Dermis blood vessel endothelial cell (primary cell): ENCODE measurements around the gene METTL3. TPM values are rescaled to one million over a fixed set of nuclear protein-coding genes. Genes with fewer than 3 reads are reported as not detected.

Experiments
- DNase-seq: peaks from one replicate; pipeline ENCODE4 v3.0.0; 2010
- total RNA-seq: library from RNA; depleted of rRNA; stranded (reverse); fragments of >200 nt; gene quantifications from 2 replicates; pipeline ENCODE4 v1.2.3, GENCODE V29; 2014

METTL3 gene
- total RNA-seq, 1 donor from 2014 or later: 112 TPM

DNA sequence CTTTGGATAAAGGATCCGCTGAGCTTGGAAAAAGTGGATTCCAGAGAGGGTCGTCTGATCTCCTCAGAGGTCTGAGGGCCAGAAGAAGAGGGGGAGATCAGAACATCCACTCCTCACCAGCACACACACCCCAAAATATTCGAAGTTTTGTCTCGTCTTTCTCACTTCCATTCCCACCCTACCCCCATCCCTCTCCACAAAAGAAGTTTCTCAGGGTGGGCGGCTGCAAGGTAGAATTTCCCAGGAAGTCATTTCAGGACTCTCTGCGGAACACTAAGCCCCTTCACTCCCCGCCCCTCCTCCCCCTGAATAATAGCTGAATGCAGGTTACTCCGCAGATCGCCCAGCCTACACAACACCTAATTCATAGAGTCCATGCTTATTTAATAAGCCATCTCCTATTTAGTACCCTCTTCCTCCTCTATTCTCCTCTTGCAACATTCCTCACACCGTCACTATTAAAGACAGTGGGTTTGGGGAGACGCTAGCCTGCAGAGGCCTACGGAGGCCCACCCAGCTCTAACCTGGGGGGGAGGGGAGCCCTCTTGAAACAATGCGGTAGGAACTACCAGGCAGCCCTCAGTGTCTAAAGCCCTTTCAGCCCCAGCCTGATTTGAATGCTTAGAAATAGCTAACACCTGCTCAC lies 15.7 kb upstream of the METTL3 start:
- no peak for DNase-seq

DNA sequence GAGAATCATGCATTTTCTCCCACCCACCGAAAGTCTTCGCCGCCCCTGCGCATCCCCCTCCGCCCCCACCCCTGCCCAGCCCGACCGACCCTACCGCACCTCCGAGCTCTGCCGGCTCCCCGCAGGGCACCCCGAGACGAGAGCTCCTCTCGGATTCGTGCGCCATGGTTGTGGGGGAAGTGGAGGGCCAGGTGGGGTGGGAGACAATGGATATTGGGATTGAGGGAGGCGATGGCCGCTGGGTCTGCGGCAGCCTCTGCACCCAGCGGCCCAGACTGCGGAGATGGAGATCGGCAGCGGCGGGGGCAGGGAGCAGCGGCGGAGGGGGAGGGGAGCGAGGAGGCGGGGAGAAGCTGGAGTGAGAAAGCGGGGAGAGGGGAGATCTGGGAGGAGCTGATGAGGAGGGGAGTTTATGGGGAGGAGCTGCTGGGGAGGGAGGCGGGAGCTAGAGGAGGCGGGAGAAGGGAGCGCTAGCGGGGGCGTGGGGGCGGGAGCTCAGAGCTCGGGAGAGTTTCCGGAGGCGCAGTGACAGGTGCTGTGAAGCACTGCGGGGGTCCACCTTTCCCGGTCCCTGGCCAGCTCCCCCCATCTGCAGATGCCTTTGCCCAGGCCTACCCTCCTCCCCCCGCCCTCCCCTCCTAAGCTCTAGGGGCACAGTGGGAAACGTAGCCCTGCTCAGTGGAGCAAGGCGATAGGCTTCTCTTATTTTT lies 15.0 kb upstream of the METTL3 start, which contains the start of gene SALL2:
TSS of gene SALL2 (minus strand) at position 385 of the 710 bp plus-strand sequence. CDS start at position 166, 219 bp downstream.
- peak; percentile 30 for DNase-seq

DNA sequence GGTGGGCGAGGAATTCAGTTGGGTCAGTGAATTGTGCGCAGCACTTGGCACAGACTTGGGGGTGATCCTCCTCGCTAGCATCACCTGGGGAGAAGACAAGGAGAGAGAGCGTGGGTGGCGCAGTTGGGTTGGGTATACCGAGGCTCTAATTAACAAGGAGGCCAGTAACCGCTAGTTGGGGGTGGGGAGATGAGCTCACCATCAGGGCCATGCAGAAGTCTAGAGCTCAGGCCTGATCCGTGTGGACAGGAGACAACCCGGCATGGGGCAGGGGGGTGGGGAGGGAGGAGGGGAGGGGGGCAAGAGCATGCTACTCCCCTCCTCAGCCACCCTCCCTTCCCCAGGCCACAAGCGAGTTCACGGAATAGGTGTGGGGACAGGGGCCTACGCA lies 14.4 kb upstream of the METTL3 start:
- no peak for DNase-seq

DNA sequence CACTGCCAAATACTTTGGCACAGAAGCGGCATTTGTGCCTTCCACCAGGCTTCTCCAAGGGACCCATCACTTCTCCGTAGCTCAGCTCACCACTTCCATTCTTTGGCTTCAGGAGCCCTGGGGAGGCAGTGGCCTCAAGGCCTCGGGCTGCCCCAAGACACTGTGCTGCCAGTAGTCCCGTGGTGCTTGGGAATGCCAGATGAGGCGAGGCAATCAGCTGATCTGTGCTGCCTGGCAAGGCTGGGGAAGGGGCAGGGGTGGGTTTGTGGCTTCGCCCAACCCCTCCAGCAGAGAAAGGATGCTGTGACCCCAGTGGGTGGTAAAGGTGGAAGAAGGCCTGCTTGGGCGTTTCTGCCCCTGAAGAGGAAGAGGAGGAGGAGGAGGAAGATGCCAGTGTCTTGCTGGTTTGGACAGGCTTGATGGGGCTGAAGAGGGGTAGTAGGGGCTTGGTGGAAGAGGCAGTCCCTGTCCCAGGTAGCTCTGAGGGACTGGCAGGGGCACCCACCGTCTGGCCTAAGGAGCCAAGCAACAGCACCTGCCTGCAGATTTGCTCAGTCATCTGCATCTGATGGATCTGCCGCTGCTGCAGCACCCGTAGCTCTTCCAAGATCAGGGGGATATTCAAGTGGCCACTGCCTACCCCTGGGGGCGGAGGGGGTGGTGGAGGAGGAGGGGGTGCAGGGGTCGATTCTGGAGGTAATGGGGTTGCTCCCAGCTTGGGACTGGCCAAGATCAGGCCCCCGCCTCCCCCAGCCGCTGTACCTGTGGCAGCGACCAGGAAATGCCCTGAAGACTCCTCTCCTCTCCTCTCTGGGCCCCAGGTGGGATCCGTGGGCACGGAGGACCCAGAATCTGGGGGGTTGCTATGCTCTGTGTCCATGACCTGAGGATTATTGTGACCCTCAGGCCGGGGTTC lies 13.7 kb upstream of the METTL3 start:
- no peak for DNase-seq

DNA sequence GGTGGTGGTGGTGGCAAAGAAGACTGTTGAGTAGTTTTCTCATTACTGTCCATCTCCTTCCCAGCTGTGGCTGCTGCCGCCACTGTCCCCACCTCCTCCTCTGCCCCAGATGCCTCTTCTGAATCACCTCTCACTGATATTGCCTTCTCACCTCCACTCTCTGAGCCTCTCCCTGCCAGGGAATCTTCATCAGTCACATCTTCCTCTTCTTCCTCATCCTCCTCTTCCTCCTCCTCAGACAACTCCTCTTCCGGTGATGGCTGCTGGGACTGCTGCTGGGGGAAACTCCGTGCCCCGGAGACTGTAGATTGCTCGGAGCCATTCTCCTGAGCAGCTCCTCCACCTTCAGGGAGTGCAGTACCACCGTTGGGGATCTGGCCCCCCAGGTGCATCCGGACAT lies 12.1 kb upstream of the METTL3 start:
- no peak for DNase-seq

DNA sequence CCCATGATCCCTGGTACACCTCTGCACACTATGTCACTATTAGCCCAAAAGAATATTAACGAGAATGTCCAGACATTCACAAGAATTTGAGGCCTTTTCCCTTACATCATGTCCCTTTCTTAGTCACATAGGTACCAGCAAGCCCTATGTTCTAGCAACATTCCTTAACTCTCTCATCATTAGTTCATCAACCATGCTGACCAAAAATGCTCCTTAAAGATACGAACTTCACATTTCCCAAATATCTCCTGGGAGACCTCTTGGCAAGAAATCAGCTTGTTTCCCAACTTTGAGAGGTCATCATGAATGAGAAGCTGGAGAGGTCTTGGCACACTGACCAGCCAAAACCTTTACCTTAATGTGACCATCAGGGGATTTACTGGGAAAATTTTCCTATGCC lies 10.4 kb upstream of the METTL3 start:
- DNase-seq: no peak

DNA sequence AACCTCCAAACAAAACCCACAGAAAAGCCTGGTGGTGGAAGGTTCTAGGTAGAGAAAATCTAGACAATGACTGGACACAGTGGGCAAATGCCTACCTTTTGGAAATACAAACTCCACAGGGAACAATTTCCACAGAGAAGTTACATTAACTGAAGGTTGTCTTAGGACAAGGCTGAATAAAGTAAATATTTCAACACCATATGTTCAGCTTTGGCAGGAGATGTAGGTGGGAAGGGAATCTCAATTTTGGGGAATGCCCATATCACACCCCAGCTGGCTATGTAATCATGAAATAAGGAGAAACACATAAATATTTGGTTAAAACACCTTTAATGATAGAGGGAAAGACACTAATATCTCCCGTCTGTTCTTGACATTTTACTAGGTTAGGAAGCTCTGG lies 9.6 kb upstream of the METTL3 start:
- no peak for DNase-seq

DNA sequence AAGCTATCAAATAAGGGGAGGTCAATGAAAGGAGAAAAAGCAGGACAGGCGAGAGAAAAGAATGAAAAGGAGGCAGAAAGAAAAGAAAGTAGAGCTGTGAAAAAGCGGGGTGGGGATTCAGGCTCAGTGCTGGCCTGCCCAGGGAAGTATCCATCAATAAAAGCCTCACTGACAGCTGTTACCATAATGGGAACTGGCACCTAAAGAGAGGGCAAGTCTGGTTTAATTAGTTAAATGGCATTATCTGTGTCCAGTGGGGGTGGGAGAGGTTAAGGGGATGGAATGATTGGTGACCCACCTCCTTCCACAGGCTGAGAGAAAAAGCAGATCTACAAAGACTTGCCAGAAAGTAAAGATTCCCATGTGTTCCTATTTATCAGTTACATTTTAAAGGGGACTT lies 7.6 kb upstream of the METTL3 start:
- DNase-seq: no peak

DNA sequence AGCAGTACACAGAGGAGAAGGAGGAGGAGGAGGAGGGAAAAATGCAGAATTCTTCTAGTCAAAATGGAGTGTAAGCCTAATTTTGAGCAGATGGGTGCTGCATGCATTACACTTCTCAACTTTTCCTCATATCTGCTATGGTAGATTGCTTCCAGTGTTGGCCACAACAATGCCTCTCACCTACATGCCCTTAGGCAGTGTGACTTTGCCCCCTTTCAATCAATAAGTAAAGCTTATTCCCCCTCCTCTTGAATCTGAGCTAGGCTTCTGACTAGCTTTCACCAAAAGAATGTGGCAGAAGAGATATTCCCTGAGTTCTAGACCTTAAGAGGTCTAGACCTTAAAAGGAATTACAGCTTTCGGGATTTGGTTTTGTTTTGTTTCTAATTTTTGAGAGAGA lies 3.2 kb upstream of the METTL3 start:
- DNase-seq: no peak

DNA sequence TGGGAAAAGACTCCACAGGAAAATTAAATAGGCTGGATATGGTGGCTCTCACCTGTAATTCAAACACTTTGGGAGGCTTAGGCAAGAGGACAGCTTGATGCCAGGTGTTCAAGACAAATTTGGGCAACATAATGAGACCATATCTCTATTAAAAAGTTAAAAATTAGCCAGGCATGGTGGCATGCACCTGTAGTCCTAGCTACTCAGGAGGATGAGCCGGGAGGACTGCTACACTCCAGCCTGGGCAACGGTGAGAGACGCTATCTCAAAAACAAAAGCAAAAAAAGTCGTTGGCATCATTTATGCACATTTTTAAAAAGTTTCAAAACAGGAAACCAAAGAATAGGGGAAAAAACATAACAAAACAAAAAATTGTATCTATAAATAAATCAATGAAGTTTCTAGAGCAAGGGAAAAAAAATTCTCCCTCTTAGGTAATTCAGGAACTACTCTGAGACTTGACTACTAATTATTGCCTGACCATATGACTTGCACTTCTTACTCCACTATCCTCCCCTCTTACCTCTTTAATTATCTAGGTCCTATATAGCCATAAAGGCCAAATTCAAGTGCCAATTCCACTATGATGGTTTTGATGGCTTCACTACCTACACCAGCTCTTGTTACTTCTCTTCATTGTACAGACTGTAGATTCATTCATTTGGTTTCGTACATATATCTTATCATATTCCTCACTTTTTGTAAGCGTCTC lies 1.6 kb downstream of the METTL3 start:
- DNase-seq: no peak

DNA sequence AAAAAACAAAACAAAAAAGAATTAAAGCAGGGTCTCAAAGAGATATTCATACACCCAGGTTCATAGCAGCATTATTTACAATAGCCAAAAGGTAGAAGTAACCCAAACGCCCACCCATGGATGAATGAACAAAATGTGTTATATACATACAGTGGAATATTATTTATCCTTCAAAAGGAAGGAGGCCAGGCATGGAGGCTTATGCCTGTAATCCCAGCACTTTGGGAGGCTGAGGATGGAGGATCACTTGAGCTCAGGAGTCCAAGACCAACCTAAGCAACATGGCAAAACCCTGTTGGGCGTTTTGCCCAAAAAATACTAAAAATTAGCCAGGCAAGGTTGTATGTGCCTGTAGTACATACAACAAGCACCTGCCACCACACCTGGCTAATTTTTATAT lies 4.6 kb downstream of the METTL3 start:
- DNase-seq: no peak

DNA sequence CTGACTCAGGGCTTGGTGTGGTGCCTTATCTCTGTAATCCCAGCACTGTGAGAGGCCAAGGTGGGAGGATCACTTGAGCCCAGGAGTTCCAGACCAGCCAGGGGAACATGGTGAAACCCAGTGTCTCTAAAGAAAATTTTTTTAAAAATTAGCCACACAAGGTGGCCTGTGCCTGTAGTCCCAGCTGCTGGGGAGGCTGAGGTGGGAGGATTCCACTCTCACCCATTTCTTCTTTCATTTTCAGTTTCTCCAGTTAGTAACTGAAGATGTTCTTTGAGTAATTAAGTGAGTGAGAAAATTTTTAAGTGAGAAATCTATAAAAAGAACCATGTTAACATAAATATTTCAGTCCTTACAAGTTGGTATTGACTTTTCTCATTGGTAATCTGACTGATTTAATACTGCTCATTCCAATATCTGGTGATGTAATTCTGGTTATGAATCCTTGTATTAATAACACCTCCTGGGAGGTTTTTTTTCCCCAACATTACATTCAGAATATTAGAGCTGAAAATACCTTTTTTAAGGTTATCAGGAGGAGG lies 6.1 kb downstream of the METTL3 start:
- DNase-seq: no peak

DNA sequence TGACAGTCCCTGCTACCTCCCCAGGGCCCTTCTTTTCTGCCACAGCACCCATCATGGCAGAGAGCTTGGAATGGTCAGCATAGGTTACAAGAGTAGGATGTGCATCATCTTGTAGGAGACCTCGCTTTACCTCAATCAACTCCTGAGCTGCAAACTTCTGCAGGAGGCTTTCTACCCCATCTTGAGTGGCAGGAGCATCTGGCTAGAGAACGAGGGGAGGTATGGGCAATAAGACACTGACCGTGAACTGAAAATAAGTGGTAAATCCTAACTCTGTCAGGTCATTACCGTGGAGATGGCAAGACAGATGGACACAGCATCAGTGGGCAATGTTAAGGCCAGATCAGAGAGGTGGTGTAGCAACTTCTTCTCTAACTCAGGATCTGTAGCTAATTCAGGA lies 7.8 kb downstream of the METTL3 start:
- DNase-seq: no peak

DNA sequence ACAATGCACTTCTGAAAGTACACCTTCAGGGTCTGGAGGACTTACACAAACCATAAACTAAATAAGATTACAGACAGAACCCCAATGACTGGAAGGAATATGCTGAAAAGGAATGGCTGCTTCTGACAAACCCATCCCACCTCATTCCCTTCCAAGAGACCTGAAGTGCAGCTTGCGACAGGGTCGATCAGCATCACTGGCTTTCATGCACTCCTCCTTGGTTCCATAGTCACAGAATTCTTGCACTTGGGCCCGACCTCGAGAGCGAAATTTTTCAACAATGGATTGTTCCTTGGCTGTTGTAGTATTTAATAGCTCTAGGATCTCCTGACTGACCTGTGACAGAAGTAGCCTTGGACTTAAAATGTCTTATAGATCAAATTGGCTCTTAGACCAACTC lies 9.6 kb downstream of the METTL3 start:
- no peak for DNase-seq

DNA sequence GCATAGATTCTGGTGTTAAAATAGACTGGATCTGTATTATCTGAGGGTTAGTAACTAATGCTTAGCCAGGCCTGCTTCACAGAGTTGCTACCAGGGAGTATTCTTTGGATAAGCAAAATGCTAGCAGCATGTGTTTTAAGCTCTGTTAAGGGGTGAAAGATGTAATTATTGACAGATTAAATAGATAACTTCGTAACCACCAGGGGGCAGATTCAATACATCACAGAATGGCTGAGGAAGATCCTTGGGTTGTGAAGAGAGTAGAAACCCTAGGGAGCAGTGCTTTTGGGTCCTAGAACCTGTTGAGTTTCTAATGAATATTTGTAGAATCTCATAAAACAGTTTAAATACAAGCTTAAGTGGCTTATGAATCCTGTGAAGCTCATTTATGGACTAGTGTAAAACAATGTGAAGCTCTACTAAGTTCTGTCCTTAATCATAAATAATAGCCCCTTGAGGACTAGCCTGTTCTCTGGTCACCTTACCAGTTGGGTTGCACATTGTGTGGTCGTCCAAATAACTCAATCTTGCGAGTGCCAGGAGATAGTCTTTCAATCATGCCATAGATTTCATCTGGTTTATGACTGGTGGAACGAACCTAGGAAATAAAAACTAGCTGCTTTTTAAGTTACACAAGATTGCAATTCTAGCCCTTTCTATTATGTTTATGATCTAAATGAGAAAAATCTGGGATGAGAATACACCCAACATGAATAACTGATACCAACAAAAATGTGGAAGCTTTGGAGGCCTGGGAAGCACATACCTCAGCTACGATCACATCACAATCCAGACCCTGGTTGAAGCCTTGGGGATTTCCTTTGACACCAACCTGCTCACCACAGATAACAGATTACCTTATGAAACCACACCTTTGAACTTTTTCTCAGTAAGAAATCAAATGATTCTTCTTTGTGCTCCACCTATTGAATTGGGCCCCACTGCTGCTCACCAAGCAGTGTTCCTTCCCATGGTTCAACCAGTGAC lies 12.3 kb downstream of the METTL3 start:
- peak; percentile 71 for DNase-seq

DNA sequence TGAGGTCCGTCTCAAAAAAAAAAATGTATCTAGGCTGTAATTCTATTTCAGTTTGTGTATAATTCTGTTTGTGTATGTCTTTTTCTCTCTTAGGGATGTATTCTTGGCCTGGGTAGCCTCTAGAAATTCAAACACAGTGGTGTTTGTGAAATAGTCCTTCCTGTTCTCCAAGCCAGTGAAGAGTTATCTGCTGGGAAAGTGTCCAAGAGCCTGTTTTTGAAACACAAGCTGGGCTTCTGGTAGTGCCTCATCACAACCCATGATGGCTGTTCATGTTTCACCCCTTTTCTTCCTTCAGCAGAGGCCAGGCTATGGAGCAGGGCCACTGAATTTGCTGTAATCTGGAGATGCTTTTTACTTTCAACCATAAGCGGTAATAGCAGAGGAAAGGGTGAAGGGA lies 14.7 kb downstream of the METTL3 start:
- DNase-seq: no peak

DNA sequence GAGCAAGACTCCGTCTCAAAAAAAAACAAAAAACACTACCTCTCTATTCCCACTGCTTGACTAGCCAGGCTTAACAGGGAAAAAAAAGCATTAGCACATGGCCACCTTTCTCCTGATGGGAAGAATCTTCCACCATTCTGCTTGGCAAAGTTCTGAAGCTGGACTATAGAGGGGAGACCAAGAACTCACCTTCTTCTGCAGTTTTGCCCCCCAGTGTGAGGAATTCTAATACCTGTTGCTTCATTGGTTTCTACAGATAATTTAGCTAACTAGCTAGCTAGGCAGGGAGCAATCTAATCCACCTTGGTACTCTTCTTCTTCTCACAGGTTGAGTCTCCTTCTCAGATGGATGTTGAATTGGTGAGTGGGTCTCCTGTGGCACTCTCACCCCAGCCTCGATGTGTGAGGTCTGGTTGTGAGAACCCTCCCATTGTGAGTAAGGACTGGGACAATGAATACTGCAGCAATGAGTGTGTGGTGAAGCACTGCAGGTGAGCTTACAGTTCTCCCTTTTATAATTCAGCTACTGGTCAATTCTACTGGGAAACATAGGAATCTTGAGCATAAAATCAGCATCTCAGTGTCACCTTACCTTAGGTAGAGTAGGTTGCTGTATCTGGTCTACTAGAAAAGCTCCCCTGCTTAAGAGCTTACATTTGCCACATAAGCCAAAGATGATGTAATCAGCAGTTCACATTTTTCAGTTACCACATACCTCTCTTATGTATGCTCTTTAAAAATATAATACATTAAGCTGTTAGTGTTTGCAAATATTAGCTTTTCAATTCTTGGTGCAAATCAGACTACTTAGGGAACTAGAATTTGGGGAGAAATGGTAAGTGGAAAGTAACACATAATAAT lies 16.0 kb downstream of the METTL3 start:
- DNase-seq: no peak

DNA sequence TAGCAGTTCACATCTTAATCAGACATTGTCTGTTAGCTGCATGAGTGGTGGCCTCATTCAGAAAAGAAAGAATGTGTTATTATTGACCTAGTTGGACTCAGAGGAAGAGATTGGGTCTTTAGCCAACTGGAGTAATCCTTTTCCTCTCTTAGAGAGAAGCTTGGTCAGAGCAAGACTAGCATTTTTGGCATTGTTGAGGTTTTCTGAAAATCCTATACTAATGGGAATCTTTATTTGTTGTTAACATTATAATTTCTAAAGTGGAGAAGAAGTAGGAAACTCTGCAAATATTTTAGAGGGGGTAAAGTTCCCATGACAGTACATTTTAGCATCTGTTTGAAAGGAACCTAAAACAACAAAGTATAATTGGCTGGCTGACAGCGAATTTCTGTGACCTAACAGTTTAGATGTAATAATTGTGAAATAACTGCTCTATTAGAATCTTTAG lies 24.5 kb downstream of the METTL3 start:
- no peak for DNase-seq

DNA sequence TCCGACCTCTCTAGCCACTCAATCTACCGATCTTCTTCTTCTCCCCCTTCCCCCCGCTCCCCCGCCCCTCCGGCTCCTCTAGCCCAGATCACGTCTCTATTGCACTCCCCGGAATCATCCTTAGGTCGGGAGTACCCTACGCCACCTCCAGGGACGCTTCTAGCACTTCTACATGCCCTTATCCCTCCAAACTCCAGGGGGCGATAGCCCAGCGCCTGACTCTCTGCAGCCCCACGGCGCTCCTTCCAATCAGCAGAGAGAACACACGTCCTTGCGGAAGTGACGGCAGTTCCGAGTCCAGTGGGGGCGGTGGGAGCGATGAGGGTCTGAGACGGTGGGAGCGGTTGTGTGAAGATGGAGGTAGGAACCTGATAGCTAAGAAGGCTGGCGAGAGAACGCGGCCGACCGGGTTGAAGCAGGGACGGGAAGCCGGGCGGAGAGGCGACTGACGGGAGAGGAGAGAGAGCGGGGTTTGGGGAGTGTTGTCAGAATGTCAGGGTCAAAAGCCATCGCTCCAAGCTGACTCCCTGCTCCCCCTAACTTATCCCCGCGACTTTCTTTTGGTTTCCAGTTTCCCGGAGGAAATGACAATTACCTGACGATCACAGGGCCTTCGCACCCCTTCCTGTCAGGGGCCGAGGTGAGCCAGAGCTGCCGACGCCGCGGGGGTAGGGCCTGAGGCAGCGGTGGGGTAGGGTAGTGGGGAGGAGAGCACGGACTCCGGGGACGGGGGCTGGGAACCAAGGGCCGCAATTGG lies 34.0 kb downstream of the METTL3 start, which contains the start of the genes RAB2B and TOX4:
TSS of gene RAB2B (minus strand) at position 35 of the 757 bp plus-strand sequence. CDS start 87 bp downstream, outside the sequence.
TSS of gene TOX4 (plus strand) at position 271 of the 757 bp plus-strand sequence. CDS start at position 355, 84 bp downstream.
- DNase-seq: peak; percentile 99
